GM08714 (cell line): ENCODE results near the gene SSTR1.

Source experiments
- H3K4me3 ChIP-seq: fragments of 200-500 bp; sonication (Bioruptor generic); 2 replicates; pipeline ENCODE4 v1.5.1; 2014; ENCODE audit warnings: mild to moderate bottlenecking, low read length, inconsistent platforms
- ZNF274 ChIP-seq: IDR thresholded peaks from 2 replicates; pipeline ENCODE4 v1.6.1; 2012; ENCODE audit warnings: mild to moderate bottlenecking, low read depth, low read length

SSTR1 gene

GRCh38 chr14:38207377-38207735 lies 348 bp upstream of the SSTR1 start:
- TF ChIP-seq ZNF274, result no peak
- no peak overlapping the region for H3K4me3 ChIP-seq

- TF ChIP-seq ZNF274, result no peak
- H3K4me3 ChIP-seq, result no peak overlapping the region
These were observed 1.2 kb downstream of the SSTR1 start for GRCh38 chr14:38208618-38209562.

GRCh38 chr14:38209572-38210557 lies 2.2 kb downstream of the SSTR1 start:
- no peak overlapping the region for H3K4me3 ChIP-seq
- no peak for TF ChIP-seq ZNF274

- TF ChIP-seq ZNF274, result no peak
- no peak overlapping the region for H3K4me3 ChIP-seq
These were observed 3.0 kb downstream of the SSTR1 start for GRCh38 chr14:38210587-38211216.

- H3K4me3 ChIP-seq, result no peak overlapping the region
- no peak for TF ChIP-seq ZNF274
These were observed 3.6 kb downstream of the SSTR1 start for GRCh38 chr14:38211255-38211735.

- no peak overlapping the region for H3K4me3 ChIP-seq
- TF ChIP-seq ZNF274, result no peak
These were observed 4.4 kb downstream of the SSTR1 start for GRCh38 chr14:38212111-38212510.

GRCh38 chr14:38213001-38213400 lies 5.3 kb downstream of the SSTR1 start:
- no peak overlapping the region for H3K4me3 ChIP-seq
- no peak for TF ChIP-seq ZNF274

- TF ChIP-seq ZNF274, result no peak
- H3K4me3 ChIP-seq, result no peak overlapping the region
These were observed 9.8 kb downstream of the SSTR1 start for GRCh38 chr14:38217553-38217952.

- no peak overlapping the region for H3K4me3 ChIP-seq
- no peak for TF ChIP-seq ZNF274
These were observed 13.4 kb downstream of the SSTR1 start for GRCh38 chr14:38221077-38221476.

- TF ChIP-seq ZNF274, result no peak
- H3K4me3 ChIP-seq, result no peak overlapping the region
These were observed 16.6 kb downstream of the SSTR1 start for GRCh38 chr14:38224338-38224737.

GRCh38 chr14:38225946-38226345 lies 18.2 kb downstream of the SSTR1 start:
- TF ChIP-seq ZNF274, result no peak
- H3K4me3 ChIP-seq, result no peak overlapping the region

GRCh38 chr14:38226366-38226765 lies 18.7 kb downstream of the SSTR1 start:
- H3K4me3 ChIP-seq, result no peak overlapping the region
- TF ChIP-seq ZNF274, result no peak

GRCh38 chr14:38233218-38233617 lies 25.5 kb downstream of the SSTR1 start:
- no peak for TF ChIP-seq ZNF274
- no peak overlapping the region for H3K4me3 ChIP-seq

- no peak overlapping the region for H3K4me3 ChIP-seq
- no peak for TF ChIP-seq ZNF274
These were observed 30.6 kb downstream of the SSTR1 start for GRCh38 chr14:38238332-38238731.
